Measurements from ENCODE around the gene TPRN. TPM values are rescaled to one million over a fixed set of nuclear protein-coding genes. Genes with fewer than 3 reads are reported as not detected.

Gene TPRN
- total RNA-seq, 1 donor from 2014 or later = 20.7 TPM

- DNase-seq (ENCODE audit: low spot score, unreplicated experiment) = no peak
Observed at GRCh38 chr9:137158625-137159024, 41.9 kb downstream of the TPRN start.

GRCh38 chr9:137157618-137158415, 42.7 kb downstream of the TPRN start:
- TF ChIP-seq CTCF (IDR thresholded peaks at IDR 0.05; ENCODE audit: unreplicated experiment) = no peak
- no peaks in the 10 kb centered on the region for H3K9me3 Mint-ChIP-seq (ENCODE audit: low read depth)
- no peaks in the 10 kb centered on the region for H3K36me3 Mint-ChIP-seq (ENCODE audit: insufficient read depth)
- H3K4me3 Mint-ChIP-seq (ENCODE audit: low read depth) = no peak overlapping the region
- no peak for DNase-seq (ENCODE audit: low spot score, unreplicated experiment)
- H3K4me1 Mint-ChIP-seq (ENCODE audit: low read depth) = no peaks in the 10 kb centered on the region
- no peak overlapping the region for H3K27ac Mint-ChIP-seq
- H3K27me3 Mint-ChIP-seq = peaks cover 53% of the 10 kb centered on the region

More at GRCh38 chr9:137158625-137159024, 41.9 kb downstream of the TPRN start:
- Mint-ChIP-seq H3K9me3 (ENCODE audit: low read depth) (no peaks in the 10 kb centered on the region), H3K36me3 (ENCODE audit: insufficient read depth) (no peaks in the 10 kb centered on the region), H3K4me1 (ENCODE audit: low read depth) (no peaks in the 10 kb centered on the region), H3K27ac (no peak overlapping the region), H3K27me3 (peaks cover 60% of the 10 kb centered on the region), H3K4me3 (ENCODE audit: low read depth) (no peak overlapping the region)
- no peak for TF ChIP-seq CTCF (IDR thresholded peaks at IDR 0.05; ENCODE audit: unreplicated experiment)

- H3K4me3 Mint-ChIP-seq (ENCODE audit: low read depth) = no peak overlapping the region
- TF ChIP-seq CTCF (IDR thresholded peaks at IDR 0.05; ENCODE audit: unreplicated experiment) = no peak
- H3K27ac Mint-ChIP-seq = no peak overlapping the region
- no peaks in the 10 kb centered on the region for H3K4me1 Mint-ChIP-seq (ENCODE audit: low read depth)
- DNase-seq (ENCODE audit: low spot score, unreplicated experiment) = no peak
- peaks cover 49% of the 10 kb centered on the region for H3K27me3 Mint-ChIP-seq
- no peaks in the 10 kb centered on the region for H3K9me3 Mint-ChIP-seq (ENCODE audit: low read depth)
- H3K36me3 Mint-ChIP-seq (ENCODE audit: insufficient read depth) = no peaks in the 10 kb centered on the region
Observed at GRCh38 chr9:137156567-137157375, 43.8 kb downstream of the TPRN start.

- TF ChIP-seq CTCF (IDR thresholded peaks at IDR 0.05; ENCODE audit: unreplicated experiment) = no peak
- Mint-ChIP-seq H3K9me3 (ENCODE audit: low read depth) (no peaks in the 10 kb centered on the region), H3K36me3 (ENCODE audit: insufficient read depth) (no peaks in the 10 kb centered on the region), H3K27ac (no peak overlapping the region), H3K27me3 (peaks cover 39% of the 10 kb centered on the region), H3K4me1 (ENCODE audit: low read depth) (no peaks in the 10 kb centered on the region), H3K4me3 (ENCODE audit: low read depth) (no peak overlapping the region)
- DNase-seq (ENCODE audit: low spot score, unreplicated experiment) = no peak
Observed at GRCh38 chr9:137152844-137153405, 47.6 kb downstream of the TPRN start.

Measured in progenitor cell of endocrine pancreas (in vitro differentiated cells).